LNCAP (cell line): ENCODE measurements around the gene GET3.

ENCODE experiments used
- TF ChIP-seq, protein P1 (sequence below): fragments of 450-650 bp; IDR thresholded peaks from 2 replicates; pipeline ENCODE4 v1.5.1; 2017; ENCODE audit warnings: mild to moderate bottlenecking

Gene GET3

DNA sequence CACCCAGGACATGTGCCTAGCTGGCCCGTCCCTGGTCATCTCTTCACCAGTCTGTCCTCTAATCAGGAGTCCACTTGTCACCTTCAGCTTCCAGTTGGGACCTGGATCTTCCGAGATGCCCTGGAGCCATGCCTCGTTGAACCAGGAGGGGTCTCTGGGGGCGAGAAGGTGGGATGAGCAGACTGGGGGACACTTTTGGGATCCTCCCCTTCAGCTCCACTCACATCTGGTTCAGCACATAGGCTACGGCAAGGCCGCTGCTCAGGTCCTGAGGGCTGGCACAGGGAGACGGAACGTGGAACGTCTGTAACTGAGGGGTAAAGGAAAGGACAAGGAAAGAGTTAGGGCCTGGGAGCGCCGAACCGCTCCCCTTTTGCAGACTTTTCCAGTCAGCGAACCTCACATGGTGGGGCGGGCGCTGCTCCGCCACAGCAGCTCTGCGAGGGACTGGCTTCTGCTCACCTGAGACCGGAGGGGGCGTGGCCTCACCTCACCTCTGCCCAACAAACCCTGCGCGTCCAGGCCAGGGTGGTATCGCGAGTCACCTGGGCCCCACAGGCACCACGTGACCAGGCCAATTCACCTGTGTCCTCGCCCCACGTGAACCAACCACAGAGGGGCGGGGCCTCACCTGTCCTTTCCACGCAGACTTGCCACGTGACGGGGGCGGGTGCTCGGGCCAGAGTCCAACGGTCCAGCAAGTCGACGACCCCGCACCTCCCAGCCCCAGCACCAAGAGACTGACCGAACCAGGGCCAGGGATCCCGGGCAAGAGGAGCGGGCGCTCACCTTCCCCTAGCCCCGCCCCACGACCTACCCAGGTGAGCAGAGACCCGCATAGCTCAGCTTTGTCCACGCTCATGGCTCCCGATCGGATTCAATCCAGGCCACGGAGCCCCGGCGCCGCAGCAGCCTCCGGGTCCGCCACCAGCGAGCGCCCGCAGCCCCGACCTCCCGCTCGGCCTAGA, 37.6 kb downstream of the GET3 start, which contains the start of gene HOOK2:
TSS of gene HOOK2 (minus strand) at position 965 of the 968 bp plus-strand sequence. CDS start at position 862, 103 bp downstream.
- TF ChIP-seq, protein P1, sequence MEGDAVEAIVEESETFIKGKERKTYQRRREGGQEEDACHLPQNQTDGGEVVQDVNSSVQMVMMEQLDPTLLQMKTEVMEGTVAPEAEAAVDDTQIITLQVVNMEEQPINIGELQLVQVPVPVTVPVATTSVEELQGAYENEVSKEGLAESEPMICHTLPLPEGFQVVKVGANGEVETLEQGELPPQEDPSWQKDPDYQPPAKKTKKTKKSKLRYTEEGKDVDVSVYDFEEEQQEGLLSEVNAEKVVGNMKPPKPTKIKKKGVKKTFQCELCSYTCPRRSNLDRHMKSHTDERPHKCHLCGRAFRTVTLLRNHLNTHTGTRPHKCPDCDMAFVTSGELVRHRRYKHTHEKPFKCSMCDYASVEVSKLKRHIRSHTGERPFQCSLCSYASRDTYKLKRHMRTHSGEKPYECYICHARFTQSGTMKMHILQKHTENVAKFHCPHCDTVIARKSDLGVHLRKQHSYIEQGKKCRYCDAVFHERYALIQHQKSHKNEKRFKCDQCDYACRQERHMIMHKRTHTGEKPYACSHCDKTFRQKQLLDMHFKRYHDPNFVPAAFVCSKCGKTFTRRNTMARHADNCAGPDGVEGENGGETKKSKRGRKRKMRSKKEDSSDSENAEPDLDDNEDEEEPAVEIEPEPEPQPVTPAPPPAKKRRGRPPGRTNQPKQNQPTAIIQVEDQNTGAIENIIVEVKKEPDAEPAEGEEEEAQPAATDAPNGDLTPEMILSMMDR, result no peak

DNA sequence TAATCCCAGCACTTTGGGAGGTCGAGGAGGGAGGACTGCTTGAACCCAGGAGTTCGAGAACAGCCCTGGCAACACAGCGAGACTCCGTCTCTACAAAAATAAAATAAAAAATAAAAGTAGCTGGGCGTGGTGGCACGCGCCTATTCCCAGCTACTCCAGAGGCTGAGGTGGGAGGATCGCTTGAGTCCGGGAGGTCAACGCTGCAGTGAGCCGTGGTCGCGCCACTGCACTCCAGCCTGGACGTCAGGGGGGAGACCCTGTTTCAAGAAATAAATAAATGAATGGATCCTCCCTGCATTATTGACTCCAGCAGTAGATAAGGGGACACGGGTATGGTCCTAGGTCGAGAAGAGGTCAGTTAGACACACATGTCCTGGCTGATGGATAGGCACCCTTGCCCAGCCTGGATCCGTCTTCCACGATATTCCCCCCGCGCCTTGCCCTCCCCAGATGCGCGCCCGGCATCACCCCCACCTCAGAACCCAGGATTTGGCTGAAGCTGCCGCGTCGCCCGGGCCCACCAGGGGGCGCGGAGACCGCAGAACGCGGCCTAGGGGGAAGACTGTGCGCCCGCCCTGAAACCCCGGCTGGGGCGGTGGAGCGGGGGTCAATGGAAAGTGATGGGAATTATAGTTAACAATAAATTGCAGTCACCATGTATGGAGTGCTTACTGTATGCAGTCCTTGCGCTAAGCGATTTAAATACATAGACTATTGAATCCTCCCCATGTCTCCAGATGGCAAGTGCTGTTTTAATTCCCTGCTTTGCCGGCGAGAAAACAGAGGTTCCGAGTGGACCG, 40.1 kb downstream of the GET3 start:
- TF ChIP-seq, protein P1, result peak; percentile 98

DNA sequence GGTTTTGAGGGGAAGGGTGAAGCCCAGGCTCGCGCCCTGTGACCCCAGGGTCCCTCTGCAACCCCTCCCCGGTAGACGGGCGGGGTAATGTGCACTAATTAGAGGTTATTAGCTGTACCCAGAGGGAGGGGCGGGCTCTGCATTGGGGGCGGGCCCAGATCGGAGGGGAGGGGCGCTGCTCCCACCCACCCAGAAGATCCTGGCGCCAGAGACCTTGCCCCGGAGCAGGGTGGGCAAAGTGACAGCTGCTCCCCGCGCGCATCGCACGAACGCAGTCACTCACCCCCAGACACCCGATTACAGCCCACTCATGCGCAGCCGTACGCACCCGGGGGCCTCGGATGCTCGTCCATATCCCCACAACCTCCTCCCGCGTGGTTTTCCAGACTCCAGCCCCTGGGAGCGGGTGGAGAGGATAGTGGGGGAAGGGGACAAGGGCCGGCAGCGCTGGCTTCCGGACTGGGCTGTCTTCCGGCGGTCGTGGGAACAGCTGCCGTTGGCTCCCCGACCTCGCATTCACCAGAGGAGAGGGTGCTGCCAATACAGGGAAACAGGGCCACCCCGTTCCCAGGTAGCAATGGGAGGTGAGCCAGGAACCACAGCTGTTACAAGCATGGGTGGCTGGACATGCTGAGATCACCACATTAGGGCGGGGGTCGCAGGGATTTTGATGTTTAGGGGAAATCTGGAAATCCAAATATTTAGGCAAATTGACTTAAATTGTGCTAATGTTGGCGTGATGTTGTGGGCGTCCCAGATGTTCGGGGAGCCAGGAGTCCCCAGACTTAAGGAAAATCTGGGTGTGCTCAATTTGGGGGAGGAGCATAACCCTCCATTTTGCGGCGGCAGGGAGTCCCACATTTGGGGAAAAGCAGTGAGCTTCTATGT, 41.0 kb downstream of the GET3 start:
- TF ChIP-seq, protein P1, result no peak

DNA sequence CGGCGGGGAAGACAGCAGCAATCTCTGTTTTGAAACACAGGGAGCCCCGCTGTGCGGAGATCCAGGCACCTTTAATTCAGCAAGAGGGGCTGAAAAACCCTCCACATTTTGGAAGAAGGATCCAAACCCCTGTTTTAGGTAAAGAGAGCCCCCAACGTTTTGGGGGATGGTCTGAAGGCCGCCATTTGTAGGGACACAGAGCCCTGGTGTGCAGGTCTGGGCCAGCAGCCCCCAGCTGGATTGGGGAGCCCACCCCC, 41.5 kb downstream of the GET3 start:
- TF ChIP-seq, protein P1, result no peak

DNA sequence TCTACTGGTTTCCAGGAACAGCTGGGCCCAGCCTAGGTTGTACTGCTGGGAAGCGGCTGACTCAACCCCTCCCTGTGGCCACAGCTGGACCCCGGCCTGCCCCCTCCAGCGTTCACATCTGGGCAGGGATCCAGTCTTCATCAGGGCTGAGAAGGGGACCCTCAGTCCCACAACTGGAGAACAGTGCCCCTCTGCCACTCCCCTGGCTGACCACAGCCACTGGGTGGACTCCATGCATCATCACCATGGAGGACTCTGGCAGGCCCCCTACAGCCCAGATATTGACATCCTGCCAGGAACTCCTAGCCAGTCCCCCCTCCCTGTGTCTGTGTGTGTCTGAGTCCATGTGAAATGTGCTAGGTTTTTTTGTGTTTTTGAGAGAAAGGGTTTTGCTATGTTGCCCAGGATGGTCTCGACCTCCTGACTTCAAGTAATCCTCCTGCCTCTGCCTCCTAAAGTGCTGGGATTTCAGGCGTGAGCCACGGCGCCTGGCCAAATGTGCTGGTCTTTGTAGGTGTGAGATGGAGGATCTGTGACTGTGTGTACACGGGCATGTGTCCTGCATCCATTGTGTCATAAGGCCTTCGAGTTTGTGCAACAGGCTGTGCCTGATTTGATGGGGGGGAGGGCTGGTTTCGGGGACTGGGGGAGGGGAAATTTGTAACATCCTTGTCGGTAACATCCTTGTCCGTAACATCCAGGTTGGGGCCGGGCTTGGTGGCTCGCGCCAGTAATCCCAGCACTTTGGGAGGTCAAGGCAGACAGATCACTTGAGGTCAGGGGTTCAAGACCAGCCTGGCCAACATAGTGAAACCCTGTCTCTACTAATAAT, 42.1 kb downstream of the GET3 start:
- TF ChIP-seq, protein P1, result no peak

DNA sequence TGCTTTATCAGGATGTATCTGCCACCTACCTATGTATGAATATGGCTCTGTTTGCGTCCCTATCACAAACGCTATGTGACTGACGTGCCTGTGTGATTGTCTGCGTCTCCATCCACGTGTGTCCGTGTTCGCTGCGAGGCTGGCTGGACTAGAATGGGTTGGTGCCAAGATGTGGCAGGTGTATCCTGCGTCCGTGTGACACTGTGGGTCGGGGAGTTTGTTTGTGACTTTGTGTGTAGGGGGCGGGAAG, 44.8 kb downstream of the GET3 start:
- TF ChIP-seq, protein P1, result no peak
